Neural progenitor cell (in vitro differentiated cells): ENCODE data around the gene CTU1.

Experiments used
- EZH2phosphoT487 ChIP-seq: fragments of 200-600 bp; sonication (generic); IDR thresholded peaks from 2 replicates; pipeline ENCODE4 v1.6.1; 2017; ENCODE audit warnings: antibody characterized with exemption
- TF ChIP-seq, protein P1 (sequence below): fragments of 200-600 bp; sonication (generic); IDR thresholded peaks from 2 replicates; pipeline ENCODE4 v1.5.1; 2017; ENCODE audit warnings: antibody characterized with exemption, mild to moderate bottlenecking

DNA sequence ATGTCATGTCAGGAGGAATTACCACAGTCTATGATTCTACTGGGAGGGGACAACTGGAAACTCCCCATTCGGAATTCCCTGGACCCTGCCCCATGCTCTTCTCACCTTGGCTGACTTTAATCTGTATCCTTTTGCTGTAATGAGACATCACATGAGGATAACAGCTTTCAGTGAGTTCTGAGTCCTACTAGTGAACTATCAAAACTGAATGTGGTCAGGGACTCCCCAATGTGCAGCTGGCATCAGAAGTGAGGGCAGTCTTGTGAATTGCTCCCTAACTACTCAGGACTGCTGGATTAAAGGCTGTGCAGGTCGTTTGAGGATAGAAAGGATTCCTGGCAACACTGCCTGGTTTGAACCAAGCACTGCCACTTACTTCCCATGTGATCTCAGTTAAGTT lies 49.1 kb upstream of the CTU1 start:
- TF ChIP-seq EZH2phosphoT487, result no peak
- TF ChIP-seq, protein P1, sequence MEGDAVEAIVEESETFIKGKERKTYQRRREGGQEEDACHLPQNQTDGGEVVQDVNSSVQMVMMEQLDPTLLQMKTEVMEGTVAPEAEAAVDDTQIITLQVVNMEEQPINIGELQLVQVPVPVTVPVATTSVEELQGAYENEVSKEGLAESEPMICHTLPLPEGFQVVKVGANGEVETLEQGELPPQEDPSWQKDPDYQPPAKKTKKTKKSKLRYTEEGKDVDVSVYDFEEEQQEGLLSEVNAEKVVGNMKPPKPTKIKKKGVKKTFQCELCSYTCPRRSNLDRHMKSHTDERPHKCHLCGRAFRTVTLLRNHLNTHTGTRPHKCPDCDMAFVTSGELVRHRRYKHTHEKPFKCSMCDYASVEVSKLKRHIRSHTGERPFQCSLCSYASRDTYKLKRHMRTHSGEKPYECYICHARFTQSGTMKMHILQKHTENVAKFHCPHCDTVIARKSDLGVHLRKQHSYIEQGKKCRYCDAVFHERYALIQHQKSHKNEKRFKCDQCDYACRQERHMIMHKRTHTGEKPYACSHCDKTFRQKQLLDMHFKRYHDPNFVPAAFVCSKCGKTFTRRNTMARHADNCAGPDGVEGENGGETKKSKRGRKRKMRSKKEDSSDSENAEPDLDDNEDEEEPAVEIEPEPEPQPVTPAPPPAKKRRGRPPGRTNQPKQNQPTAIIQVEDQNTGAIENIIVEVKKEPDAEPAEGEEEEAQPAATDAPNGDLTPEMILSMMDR, result no peak
